ENCODE measurements around the gene CNN2. TPM values are rescaled to one million over a fixed set of nuclear protein-coding genes. Genes with fewer than 3 reads are reported as not detected.

The CNN2 gene
- total RNA-seq, 2 experiments from 2014 or later, result 76.0 to 80.5 TPM

- peak overlapping the region; percentile 97 for H3K27ac Mint-ChIP-seq
- no peaks in the 10 kb centered on the region for H3K27me3 Mint-ChIP-seq
- H3K4me1 Mint-ChIP-seq, result peaks cover 33% of the 10 kb centered on the region
- peak; percentile 81 for DNase-seq
- H3K9me3 Mint-ChIP-seq, result peaks cover 2% of the 10 kb centered on the region
- peak overlapping the region; percentile 94 for H3K4me3 Mint-ChIP-seq
- peaks cover 33% of the 10 kb centered on the region for H3K36me3 Mint-ChIP-seq
Observed at GRCh38 chr19:1067341-1067957, 41.0 kb downstream of the CNN2 start.

GRCh38 chr19:1068009-1069001 is 41.9 kb downstream of the CNN2 start:
- peaks cover 2% of the 10 kb centered on the region for H3K9me3 Mint-ChIP-seq
- H3K4me3 Mint-ChIP-seq, result peak overlapping the region; percentile 94
- H3K4me1 Mint-ChIP-seq, result peaks cover 36% of the 10 kb centered on the region
- no peaks in the 10 kb centered on the region for H3K27me3 Mint-ChIP-seq
- peaks cover 38% of the 10 kb centered on the region for H3K36me3 Mint-ChIP-seq
- peak; percentile 68 for DNase-seq
- H3K27ac Mint-ChIP-seq, result peak overlapping the region; percentile 97

- peak overlapping the region; percentile 94 for H3K4me3 Mint-ChIP-seq
- peaks cover 37% of the 10 kb centered on the region for H3K36me3 Mint-ChIP-seq
- H3K27ac Mint-ChIP-seq, result peak overlapping the region; percentile 97
- no peaks in the 10 kb centered on the region for H3K27me3 Mint-ChIP-seq
- DNase-seq, result peak; percentile 65
- H3K9me3 Mint-ChIP-seq, result peaks cover 2% of the 10 kb centered on the region
- peaks cover 39% of the 10 kb centered on the region for H3K4me1 Mint-ChIP-seq
Observed at GRCh38 chr19:1069009-1069779, 42.8 kb downstream of the CNN2 start.

- Mint-ChIP-seq H3K27ac (no peak overlapping the region), H3K36me3 (peaks cover 41% of the 10 kb centered on the region), H3K9me3 (no peaks in the 10 kb centered on the region), H3K4me1 (peaks cover 36% of the 10 kb centered on the region), H3K27me3 (no peaks in the 10 kb centered on the region), H3K4me3 (peak overlapping the region; percentile 65)
- no peak for DNase-seq
Observed at GRCh38 chr19:1070576-1070930, 44.1 kb downstream of the CNN2 start.

GRCh38 chr19:1070931-1071791 is 44.8 kb downstream of the CNN2 start:
- peaks cover 47% of the 10 kb centered on the region for H3K36me3 Mint-ChIP-seq
- peak overlapping the region; percentile 89 for H3K27ac Mint-ChIP-seq

GRCh38 chr19:1072371-1073015 is 46.1 kb downstream of the CNN2 start:
- H3K9me3 Mint-ChIP-seq, result no peaks in the 10 kb centered on the region
- H3K4me1 Mint-ChIP-seq, result peaks cover 50% of the 10 kb centered on the region
- peaks cover 57% of the 10 kb centered on the region for H3K36me3 Mint-ChIP-seq
- H3K4me3 Mint-ChIP-seq, result peak overlapping the region; percentile 79
- peak overlapping the region; percentile 89 for H3K27ac Mint-ChIP-seq
- H3K27me3 Mint-ChIP-seq, result no peaks in the 10 kb centered on the region
- no peak for DNase-seq

More at GRCh38 chr19:1070931-1071791, 44.8 kb downstream of the CNN2 start:
- Mint-ChIP-seq H3K9me3 (no peaks in the 10 kb centered on the region), H3K4me3 (peak overlapping the region; percentile 79), H3K27me3 (no peaks in the 10 kb centered on the region), H3K4me1 (peaks cover 42% of the 10 kb centered on the region)
- no peak for DNase-seq

- H3K27ac Mint-ChIP-seq, result peak overlapping the region; percentile 4
- H3K36me3 Mint-ChIP-seq, result peaks cover 65% of the 10 kb centered on the region
Observed at GRCh38 chr19:1073063-1073955, 46.9 kb downstream of the CNN2 start.

GRCh38 chr19:1073956-1074517 is 47.6 kb downstream of the CNN2 start:
- Mint-ChIP-seq H3K9me3 (no peaks in the 10 kb centered on the region), H3K4me3 (peak overlapping the region; percentile 55), H3K4me1 (peaks cover 52% of the 10 kb centered on the region), H3K27ac (no peak overlapping the region), H3K27me3 (no peaks in the 10 kb centered on the region), H3K36me3 (peaks cover 60% of the 10 kb centered on the region)
- no peak for DNase-seq

More at GRCh38 chr19:1073063-1073955, 46.9 kb downstream of the CNN2 start:
- Mint-ChIP-seq H3K4me1 (peaks cover 57% of the 10 kb centered on the region), H3K27me3 (no peaks in the 10 kb centered on the region), H3K4me3 (no peak overlapping the region), H3K9me3 (no peaks in the 10 kb centered on the region)
- no peak for DNase-seq

GRCh38 chr19:1074544-1075283 is 48.3 kb downstream of the CNN2 start:
- H3K4me1 Mint-ChIP-seq, result peaks cover 48% of the 10 kb centered on the region
- no peaks in the 10 kb centered on the region for H3K9me3 Mint-ChIP-seq
- H3K27ac Mint-ChIP-seq, result no peak overlapping the region
- peak; percentile 83 for DNase-seq
- H3K27me3 Mint-ChIP-seq, result no peaks in the 10 kb centered on the region
- peak overlapping the region; percentile 42 for H3K4me3 Mint-ChIP-seq
- H3K36me3 Mint-ChIP-seq, result peaks cover 57% of the 10 kb centered on the region

GRCh38 chr19:1076046-1076386 is 49.6 kb downstream of the CNN2 start:
- Mint-ChIP-seq H3K27ac (peak overlapping the region; percentile 80), H3K4me1 (peaks cover 51% of the 10 kb centered on the region), H3K9me3 (no peaks in the 10 kb centered on the region), H3K27me3 (no peaks in the 10 kb centered on the region), H3K36me3 (peaks cover 62% of the 10 kb centered on the region), H3K4me3 (peak overlapping the region; percentile 42)
- no peak for DNase-seq

GRCh38 chr19:1076951-1077350 is 50.5 kb downstream of the CNN2 start:
- peaks cover 47% of the 10 kb centered on the region for H3K4me1 Mint-ChIP-seq
- H3K4me3 Mint-ChIP-seq, result peak overlapping the region; percentile 70
- no peaks in the 10 kb centered on the region for H3K9me3 Mint-ChIP-seq
- peak; percentile 95 for DNase-seq
- peaks cover 60% of the 10 kb centered on the region for H3K36me3 Mint-ChIP-seq
- peak overlapping the region; percentile 86 for H3K27ac Mint-ChIP-seq
- H3K27me3 Mint-ChIP-seq, result no peaks in the 10 kb centered on the region

- peaks cover 57% of the 10 kb centered on the region for H3K36me3 Mint-ChIP-seq
- H3K27me3 Mint-ChIP-seq, result no peaks in the 10 kb centered on the region
- H3K9me3 Mint-ChIP-seq, result no peaks in the 10 kb centered on the region
- peak overlapping the region; percentile 34 for H3K4me3 Mint-ChIP-seq
- H3K27ac Mint-ChIP-seq, result peak overlapping the region; percentile 68
- H3K4me1 Mint-ChIP-seq, result peaks cover 41% of the 10 kb centered on the region
- DNase-seq, result peak; percentile 87
Observed at GRCh38 chr19:1079566-1080111, 53.2 kb downstream of the CNN2 start.

Measured in activated naive CD8-positive, alpha-beta T cell treated with anti-CD3 and anti-CD28 coated beads for 36 hours (primary cell).